ENCODE data around the gene HLA-A. TPM values are rescaled to one million over a fixed set of nuclear protein-coding genes. Genes with fewer than 3 reads are reported as not detected.
"Not testable (repeated sequence)": the region's sequence is repeated elsewhere in the genome, so short reads cannot be mapped to it uniquely, and the experiment has no call there.

HLA-A gene
- total and polyA plus RNA-seq, 10 donors, result 1,154 to 1,886 (median 1,581) TPM

DNA sequence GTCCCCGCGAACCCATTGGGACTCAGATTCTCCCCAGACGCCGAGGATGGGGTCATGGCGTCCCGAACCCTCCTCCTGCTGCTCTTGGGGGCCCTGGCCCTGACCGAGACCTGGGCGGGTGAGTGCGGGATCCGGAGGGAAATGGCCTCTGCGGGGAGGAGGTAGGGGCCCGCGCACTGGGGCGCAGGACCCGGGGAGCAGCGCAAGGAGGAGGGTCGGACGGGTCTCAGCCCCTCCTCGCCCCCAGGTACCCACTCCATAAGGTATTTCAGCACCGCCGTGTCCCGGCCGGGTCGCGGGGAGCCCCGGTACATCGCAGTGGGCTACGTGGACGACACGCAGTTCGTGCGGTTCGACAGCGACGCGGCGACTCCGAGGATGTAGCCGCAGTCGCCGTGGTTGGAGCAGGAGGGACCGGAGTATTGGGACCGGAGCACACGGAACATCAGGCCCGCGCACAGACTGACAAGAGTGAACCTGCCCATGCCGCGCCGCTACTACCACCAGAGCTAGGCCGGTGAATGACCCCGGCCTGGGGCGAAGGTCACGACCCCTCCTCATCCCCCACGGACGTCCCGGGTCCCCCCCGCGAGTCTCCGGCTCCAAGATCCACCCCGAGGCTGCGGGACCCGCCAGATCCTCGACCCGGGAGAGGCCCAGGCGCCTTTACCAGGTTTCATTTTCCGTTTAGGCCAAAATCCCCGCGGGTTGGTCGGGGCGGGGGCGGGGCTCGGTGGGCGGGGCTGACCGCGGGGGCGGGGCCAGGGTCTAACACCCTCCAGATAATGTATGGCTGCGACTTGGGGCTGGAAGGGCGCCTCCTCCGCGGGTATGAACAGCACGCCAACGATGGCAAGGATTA lies 15.7 kb upstream of the HLA-A start:
- DNase-seq, result peak; percentile 94
- peaks cover 3 to 19% (median 5%) of the 10 kb centered on the region in 6 donors for H3K4me1 ChIP-seq
- TF ChIP-seq, protein P1, sequence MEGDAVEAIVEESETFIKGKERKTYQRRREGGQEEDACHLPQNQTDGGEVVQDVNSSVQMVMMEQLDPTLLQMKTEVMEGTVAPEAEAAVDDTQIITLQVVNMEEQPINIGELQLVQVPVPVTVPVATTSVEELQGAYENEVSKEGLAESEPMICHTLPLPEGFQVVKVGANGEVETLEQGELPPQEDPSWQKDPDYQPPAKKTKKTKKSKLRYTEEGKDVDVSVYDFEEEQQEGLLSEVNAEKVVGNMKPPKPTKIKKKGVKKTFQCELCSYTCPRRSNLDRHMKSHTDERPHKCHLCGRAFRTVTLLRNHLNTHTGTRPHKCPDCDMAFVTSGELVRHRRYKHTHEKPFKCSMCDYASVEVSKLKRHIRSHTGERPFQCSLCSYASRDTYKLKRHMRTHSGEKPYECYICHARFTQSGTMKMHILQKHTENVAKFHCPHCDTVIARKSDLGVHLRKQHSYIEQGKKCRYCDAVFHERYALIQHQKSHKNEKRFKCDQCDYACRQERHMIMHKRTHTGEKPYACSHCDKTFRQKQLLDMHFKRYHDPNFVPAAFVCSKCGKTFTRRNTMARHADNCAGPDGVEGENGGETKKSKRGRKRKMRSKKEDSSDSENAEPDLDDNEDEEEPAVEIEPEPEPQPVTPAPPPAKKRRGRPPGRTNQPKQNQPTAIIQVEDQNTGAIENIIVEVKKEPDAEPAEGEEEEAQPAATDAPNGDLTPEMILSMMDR (IDR thresholded peaks at IDR 0.05 in 8 of 11, conservative IDR thresholded peaks at IDR 0.05 in 3 of 11), result no peak
- peak in 2 of 3 donors; percentile 74 to 85 for TF ChIP-seq POLR2AphosphoS5 (IDR thresholded peaks at IDR 0.05)
- 0 to 1% (median 1%) methylated on average over 57 to 82 of the region's 82 CpGs; no CpG with 5 or more reads in 2 of the 5 donors for WGBS, 5 donors
- H3K27me3 ChIP-seq (replicated peaks in 1 of 7), result no peaks in the 10 kb centered on the region
- H3K27ac ChIP-seq, result peak overlapping the region in 7 of 8 donors; percentile 83 to 98 (median 96)
- H3K9me3 ChIP-seq, result no peaks in the 10 kb centered on the region
- intact Hi-C loops (cut with DNase I; ENCODE audit: low total_unique reads), result no loop called here
- H3K4me3 ChIP-seq, result peak overlapping the region in 7 of 8 donors; percentile 42 to 74 (median 65)
- no peaks in the 10 kb centered on the region for H3K36me3 ChIP-seq

DNA sequence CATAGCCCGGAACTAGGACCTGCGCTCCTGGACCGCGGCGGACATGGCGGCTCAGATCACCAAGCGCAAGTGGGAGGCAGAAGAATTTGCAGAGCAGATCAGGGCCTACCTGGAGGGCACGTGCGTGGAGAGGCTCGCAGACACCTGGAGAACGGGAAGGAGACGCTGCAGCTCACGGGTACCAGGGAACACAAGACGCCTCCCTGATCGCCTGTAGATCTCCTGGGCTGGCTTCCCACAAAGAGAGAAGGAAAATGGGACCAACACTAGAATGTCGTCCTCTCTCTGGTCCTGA lies 15.1 kb upstream of the HLA-A start:
- no peaks in the 10 kb centered on the region for H3K36me3 ChIP-seq
- no peaks in the 10 kb centered on the region for H3K9me3 ChIP-seq
- peak overlapping the region in 7 of 8 donors; percentile 42 to 74 (median 65) for H3K4me3 ChIP-seq
- 8 to 92% (median 14%) methylated on average over 2 to 16 of the region's 16 CpGs; no CpG with 5 or more reads in 1 of the 5 donors for WGBS, 5 donors
- no peak for DNase-seq
- H3K27me3 ChIP-seq (replicated peaks in 1 of 7), result no peaks in the 10 kb centered on the region
- TF ChIP-seq, protein P1 (IDR thresholded peaks at IDR 0.05 in 8 of 11, conservative IDR thresholded peaks at IDR 0.05 in 3 of 11), result no peak
- TF ChIP-seq POLR2A (IDR thresholded peaks at IDR 0.05) (no peak), POLR2AphosphoS5 (IDR thresholded peaks at IDR 0.05) (no peak)
- H3K27ac ChIP-seq, result peak overlapping the region in 7 of 8 donors; percentile 52 to 97 (median 93)
- intact Hi-C loops (cut with DNase I; ENCODE audit: low total_unique reads), result no loop called here
- peaks cover 3 to 19% (median 5%) of the 10 kb centered on the region in 6 donors for H3K4me1 ChIP-seq

DNA sequence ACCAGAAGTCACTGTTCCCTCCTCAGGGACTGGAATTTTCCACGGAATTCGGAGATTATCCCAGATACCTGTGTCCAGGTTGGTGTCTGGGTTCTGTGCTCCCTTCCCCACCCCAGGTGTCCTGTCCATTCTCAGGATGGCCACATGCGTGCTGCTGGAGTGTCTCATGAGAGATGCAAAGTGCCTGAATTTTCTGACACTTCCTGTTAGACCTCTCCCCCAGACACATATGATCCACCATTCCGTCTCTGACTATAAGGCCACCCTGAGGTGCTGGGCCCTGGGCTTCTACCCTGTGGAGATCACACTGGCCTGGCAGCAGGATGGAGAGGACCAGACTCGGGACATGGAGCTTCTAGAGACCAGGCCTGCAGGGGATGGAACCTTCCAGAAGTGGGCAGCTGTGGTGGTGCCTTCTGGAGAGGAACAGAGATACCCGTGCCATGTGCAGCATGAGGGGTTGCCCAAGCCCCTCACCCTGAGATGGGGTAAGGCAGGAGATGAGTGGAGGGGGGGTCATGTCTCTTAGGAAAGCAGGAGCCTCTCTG lies 14.4 kb upstream of the HLA-A start:
- Histone ChIP-seq H3K27me3 (replicated peaks in 1 of 7) (no peaks in the 10 kb centered on the region), H3K9me3 (no peaks in the 10 kb centered on the region), H3K36me3 (no peaks in the 10 kb centered on the region), H3K27ac (no peak overlapping the region), H3K4me1 (peaks cover 3 to 19% (median 5%) of the 10 kb centered on the region in 6 donors), H3K4me3 (no peak overlapping the region)
- 60 to 100% (median 84%) methylated on average over 1 to 6 of the region's 6 CpGs; no CpG with 5 or more reads in 1 of the 5 donors for WGBS, 5 donors
- intact Hi-C loops (cut with DNase I; ENCODE audit: low total_unique reads), result no loop called here
- TF ChIP-seq POLR2A (IDR thresholded peaks at IDR 0.05), result no peak
- TF ChIP-seq, protein P1 (IDR thresholded peaks at IDR 0.05 in 8 of 11, conservative IDR thresholded peaks at IDR 0.05 in 3 of 11), result no peak
- TF ChIP-seq POLR2AphosphoS5 (IDR thresholded peaks at IDR 0.05), result no peak
- DNase-seq, result no peak

DNA sequence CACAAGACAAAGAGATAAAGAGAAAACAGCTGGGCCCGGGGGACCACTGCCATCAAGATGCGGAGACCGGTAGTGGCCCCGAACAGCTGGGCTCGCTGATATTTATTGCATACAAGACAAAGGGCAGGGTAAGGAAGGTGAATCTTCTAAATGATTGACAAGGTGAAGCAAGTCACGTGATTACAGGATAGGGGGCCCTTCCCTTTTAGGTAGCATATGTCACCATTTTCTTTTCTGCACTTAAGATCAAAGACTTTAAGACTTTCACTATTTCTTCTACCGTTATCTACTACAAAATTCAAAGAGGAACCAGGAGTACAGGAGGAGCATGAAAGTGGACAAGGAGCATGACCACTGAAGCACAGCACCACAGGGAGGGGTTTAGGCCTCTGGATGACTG lies 12.3 kb upstream of the HLA-A start:
- H3K27me3 ChIP-seq (replicated peaks in 1 of 7); H3K4me3 ChIP-seq; H3K36me3 ChIP-seq; H3K9me3 ChIP-seq; H3K27ac ChIP-seq; DNase-seq; intact Hi-C loops (cut with DNase I; ENCODE audit: low total_unique reads): not testable (repeated sequence)
- H3K4me1 ChIP-seq, result peaks cover 2 to 17% (median 5%) of the 10 kb centered on the region in 6 donors
- 65 to 89% (median 82%) methylated on average over 7 of the region's 7 CpGs; no CpG with 5 or more reads in 1 of the 5 donors for WGBS, 5 donors
